WI38 (cell line): ENCODE measurements around the gene FBN2.

Source experiments
- H3K4me3 ChIP-seq: 2 replicates; pipeline ENCODE4 v1.5.1; 2011; ENCODE audit warnings: low read depth, mild to moderate bottlenecking, control low read depth, low read length
- TF ChIP-seq, protein P1 (sequence below): IDR thresholded peaks from 2 replicates; pipeline ENCODE4 v1.5.1; 2012; ENCODE audit warnings: low read depth, mild to moderate bottlenecking, control low read depth, low read length

FBN2 gene

DNA sequence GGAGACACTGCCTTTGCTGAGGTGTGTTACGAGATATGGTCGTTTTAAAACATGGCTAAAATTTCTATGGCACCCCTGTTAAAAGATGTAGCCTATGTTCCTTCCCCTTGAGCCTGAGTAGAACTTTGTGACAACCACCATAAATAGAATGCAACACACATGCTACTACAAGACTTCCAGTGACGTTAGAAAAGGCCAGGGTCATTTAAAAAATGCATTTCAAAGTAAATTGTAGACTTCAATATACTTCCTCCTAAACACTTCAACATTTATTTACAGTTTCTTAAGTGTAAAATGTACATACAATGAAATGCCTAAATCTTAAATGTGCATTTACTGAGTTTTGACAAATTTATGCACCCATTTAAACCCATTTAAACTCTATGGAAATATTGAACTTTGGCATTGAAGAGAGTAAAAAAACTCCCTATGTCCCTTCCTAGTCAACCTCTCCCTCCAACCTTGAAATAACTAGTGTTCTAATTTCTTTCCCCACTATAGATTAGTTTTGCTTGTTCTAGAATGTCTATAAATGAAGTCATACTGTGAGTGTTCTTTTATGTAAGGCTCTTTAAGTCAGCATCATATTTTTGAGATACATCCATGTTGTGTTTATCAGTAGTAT lies 294.0 kb downstream of the FBN2 start:
- TF ChIP-seq, protein P1, sequence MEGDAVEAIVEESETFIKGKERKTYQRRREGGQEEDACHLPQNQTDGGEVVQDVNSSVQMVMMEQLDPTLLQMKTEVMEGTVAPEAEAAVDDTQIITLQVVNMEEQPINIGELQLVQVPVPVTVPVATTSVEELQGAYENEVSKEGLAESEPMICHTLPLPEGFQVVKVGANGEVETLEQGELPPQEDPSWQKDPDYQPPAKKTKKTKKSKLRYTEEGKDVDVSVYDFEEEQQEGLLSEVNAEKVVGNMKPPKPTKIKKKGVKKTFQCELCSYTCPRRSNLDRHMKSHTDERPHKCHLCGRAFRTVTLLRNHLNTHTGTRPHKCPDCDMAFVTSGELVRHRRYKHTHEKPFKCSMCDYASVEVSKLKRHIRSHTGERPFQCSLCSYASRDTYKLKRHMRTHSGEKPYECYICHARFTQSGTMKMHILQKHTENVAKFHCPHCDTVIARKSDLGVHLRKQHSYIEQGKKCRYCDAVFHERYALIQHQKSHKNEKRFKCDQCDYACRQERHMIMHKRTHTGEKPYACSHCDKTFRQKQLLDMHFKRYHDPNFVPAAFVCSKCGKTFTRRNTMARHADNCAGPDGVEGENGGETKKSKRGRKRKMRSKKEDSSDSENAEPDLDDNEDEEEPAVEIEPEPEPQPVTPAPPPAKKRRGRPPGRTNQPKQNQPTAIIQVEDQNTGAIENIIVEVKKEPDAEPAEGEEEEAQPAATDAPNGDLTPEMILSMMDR: no peak
- no peak overlapping the region for H3K4me3 ChIP-seq

DNA sequence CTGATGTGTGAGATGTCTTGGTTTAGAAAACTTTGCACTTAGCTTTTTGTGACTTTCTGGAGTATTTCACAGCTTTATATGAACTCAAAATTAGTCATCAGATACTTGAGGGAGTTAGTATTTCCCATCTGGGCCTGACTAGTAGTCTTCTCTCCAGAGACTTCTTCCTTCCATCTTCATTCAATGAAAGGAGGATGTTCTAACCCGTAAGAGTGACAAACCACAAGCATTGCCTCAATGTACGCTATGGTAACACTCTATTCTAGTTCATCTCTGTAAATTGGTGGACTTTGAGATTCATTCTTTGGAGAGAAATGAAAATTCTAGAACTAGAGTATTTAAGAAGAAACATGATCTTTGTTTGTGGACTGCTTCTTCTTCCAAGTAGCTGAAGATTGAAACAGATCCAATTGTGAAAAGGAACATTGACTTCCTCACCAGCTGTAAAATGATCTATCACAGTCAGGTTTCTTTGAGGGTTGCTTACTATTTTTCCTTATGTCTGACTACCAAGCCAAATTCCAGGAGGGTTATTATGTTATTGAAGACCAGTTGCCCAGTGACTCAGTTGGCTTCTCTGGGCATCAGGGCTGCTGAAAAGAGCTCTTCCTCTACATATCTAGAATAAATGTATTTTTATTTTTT lies 296.9 kb downstream of the FBN2 start:
- no peak overlapping the region for H3K4me3 ChIP-seq
- TF ChIP-seq, protein P1: no peak

GRCh38 chr5:128237546-128237945 lies 300.5 kb downstream of the FBN2 start:
- no peak overlapping the region for H3K4me3 ChIP-seq
- TF ChIP-seq, protein P1: no peak

- H3K4me3 ChIP-seq: no peak overlapping the region
- TF ChIP-seq, protein P1: no peak
Observed at GRCh38 chr5:128237000-128237399, 301.0 kb downstream of the FBN2 start.

DNA sequence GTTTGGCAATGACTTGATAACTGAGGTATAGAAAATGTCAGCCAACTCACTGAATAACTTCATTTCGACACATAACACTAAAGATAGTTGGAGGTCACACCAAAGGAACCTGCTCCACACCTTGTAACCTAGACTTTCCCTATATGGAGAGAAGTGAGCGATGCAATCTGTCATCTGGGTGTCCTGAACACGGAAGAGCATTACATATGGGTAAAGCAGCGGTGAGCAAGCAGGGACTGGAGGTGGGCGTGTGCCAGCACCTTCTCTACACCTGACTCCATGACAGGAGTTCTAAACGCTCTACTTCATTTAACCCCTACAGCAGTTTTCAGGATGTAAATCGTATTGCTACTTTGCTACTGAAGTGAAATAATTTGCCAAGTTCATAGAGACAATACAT lies 301.7 kb downstream of the FBN2 start:
- H3K4me3 ChIP-seq: no peak overlapping the region
- TF ChIP-seq, protein P1: no peak

DNA sequence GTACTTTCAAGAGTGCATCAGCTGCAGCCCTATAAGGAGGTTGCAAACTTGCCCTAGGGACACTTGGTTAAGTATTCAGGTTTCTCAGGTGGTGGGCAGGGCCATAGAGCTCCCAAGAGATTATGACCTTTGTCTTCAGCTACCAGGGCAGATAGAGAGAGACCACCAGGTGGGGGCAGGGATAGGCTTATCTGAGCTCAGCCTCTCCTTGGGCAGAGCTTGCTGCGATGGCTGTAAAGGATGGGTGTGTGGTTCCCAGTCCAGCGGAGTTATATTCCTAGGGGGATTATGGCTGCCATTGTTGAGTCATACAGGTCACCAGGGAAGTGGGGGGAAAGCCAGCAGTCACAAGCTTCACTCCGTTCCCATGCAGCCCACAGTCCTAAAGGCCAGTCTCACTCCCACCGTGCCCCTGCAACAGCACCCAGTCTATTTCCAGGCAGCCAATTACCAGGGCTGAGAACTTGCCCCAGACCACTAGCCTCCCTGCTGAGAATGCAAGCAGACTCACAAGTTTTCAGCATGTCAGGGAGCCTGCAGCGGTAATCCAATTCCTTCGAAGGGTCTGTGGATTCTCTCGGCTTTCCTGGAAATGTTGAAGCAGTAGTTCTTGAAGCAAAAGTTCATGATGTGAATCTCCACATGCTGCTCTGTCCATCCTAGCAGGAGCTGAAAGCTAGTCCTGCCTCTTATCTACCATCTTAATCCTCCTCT lies 303.0 kb downstream of the FBN2 start:
- H3K4me3 ChIP-seq: no peak overlapping the region
- TF ChIP-seq, protein P1: no peak

GRCh38 chr5:128228521-128228920 lies 309.5 kb downstream of the FBN2 start:
- TF ChIP-seq, protein P1: no peak
- H3K4me3 ChIP-seq: no peak overlapping the region
